Omental fat pad (tissue), 4 donors: Measurements from ENCODE around the gene EPS8. TPM values are rescaled to one million over a fixed set of nuclear protein-coding genes. Genes with fewer than 3 reads are reported as not detected.

Experiments used
- ATAC-seq: fragments of 150-250 bp; one replicate; pipeline ENCODE4 v1.9.1; 2016; ENCODE audit warnings: mild to moderate bottlenecking, moderate library complexity; ENCODE audit not compliant: low FRiP score
- DNase-seq: peaks from one replicate; pipeline ENCODE4 v3.0.0-alpha.2; 2019; ENCODE audit warnings: low spot score
- total RNA-seq, 4 donors: library from RNA; depleted of rRNA; stranded (reverse); fragments of >200 nt; gene quantifications; one replicate each; pipeline ENCODE4 v1.1.0, GENCODE V29; 2016
- TF ChIP-seq, protein P1 (sequence below), 3 donors: fragments of 450-650 bp; IDR thresholded peaks; one replicate each; pipeline ENCODE4 v1.5.1; 2016 to 2017; ENCODE audit warnings: antibody characterized with exemption in 3 of 3, mild to moderate bottlenecking in 3 of 3, moderate library complexity in 2 of 3

The EPS8 gene
- total RNA-seq, 4 donors from 2014 or later: 181 to 354 (median 226) TPM

DNA sequence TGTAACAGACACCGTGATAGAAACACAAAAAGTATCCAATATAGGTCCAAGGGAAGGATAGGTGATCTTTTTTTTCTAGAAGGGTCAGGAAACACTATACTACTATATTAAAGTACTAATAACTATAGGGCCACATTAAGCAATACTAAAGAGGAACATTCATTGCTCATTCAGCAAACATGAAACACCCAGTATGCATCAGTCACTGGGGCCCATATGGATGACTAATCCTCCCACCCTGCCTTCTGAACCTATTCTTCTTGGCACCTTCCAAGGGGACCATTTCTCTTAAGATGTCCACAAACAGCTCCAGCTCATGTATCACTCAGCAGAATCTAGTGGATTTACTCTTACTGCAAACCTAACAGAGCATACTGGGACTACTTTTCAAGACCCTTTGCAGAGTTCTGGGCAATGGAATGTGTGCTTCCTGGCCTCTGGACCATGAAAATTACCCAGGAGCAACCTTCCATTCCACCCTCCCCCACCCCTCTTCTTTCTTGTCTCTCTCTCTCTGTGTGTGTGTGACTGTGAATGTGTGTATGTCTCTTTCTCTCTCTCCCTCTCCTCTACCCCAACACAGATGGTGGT lies 187.9 kb downstream of the EPS8 start:
- TF ChIP-seq, protein P1, sequence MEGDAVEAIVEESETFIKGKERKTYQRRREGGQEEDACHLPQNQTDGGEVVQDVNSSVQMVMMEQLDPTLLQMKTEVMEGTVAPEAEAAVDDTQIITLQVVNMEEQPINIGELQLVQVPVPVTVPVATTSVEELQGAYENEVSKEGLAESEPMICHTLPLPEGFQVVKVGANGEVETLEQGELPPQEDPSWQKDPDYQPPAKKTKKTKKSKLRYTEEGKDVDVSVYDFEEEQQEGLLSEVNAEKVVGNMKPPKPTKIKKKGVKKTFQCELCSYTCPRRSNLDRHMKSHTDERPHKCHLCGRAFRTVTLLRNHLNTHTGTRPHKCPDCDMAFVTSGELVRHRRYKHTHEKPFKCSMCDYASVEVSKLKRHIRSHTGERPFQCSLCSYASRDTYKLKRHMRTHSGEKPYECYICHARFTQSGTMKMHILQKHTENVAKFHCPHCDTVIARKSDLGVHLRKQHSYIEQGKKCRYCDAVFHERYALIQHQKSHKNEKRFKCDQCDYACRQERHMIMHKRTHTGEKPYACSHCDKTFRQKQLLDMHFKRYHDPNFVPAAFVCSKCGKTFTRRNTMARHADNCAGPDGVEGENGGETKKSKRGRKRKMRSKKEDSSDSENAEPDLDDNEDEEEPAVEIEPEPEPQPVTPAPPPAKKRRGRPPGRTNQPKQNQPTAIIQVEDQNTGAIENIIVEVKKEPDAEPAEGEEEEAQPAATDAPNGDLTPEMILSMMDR (IDR thresholded peaks at IDR 0.05): no peak
- DNase-seq: no peak
- peak; percentile 53 for ATAC-seq

DNA sequence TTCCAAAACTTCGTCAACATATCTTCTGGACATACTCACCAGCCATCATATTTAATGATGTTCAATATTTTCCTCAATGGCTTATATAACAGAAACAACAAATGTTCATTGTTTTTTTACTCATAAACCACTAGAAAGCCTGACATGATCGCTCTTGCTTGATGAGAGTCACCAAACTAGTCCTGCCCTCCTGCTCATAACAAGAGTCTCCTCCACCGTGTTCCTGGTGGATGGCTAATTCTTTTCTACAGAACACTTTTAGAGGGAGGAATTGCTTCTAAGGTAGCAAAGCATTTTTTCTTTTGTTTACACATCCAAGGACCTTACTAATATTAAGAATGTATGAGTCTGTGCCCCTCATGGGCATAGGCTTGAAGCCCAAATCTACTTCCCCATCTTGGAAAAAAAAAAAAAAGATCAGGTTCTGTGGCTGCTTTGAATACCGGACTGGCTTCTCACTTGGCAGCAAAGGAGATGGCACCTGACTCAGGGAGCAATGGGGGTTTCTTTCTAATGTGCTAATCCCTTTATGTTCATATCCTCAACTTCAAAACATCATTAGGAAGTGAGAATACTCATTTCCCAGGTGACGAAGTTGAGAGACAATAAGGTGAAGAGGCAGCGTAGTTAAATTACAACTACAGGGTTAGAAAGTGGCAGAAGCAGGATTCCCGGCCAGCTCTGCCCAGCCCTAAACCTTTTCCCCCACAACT lies 188.8 kb downstream of the EPS8 start:
- DNase-seq (no peak), ATAC-seq (no peak)
- TF ChIP-seq, protein P1 (IDR thresholded peaks at IDR 0.05): no peak

DNA sequence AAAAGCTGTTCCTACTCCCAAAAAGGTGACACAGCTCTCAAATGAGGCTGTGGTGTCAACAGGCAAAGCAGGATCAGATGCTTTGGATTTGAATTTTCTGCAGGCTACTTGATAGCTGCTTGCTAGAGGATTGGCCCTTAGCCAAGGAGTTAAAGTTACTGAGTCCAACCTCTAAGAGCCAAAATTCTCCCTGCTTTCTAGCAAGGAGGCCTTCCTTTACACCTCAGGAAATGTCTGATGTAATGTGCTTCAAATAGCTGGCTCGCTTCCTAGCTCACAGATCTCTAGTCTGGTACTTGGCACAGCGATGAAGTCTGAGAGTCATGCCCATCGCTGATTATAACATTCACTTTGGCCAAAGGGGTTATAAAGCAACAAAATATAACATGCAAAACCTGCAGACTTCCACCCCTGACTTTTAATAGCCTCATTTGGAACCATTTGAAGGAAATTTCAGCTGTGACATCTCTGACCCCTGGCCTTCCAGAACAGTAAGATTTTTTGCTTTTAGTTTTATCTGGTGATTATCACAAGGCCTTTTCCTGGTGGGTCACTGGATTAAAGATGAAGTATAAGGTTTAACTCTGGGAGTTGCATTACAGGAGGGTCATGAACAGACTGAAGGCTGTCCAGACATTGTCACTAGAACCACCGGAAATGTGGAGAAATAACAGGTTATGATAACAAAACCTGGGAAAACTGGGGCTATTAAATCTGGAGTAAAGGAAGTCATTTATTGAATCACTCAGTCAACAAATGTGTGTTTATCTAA lies 189.7 kb downstream of the EPS8 start:
- ATAC-seq: peak; percentile 80
- DNase-seq: peak; percentile 27
- TF ChIP-seq, protein P1 (IDR thresholded peaks at IDR 0.05): no peak

DNA sequence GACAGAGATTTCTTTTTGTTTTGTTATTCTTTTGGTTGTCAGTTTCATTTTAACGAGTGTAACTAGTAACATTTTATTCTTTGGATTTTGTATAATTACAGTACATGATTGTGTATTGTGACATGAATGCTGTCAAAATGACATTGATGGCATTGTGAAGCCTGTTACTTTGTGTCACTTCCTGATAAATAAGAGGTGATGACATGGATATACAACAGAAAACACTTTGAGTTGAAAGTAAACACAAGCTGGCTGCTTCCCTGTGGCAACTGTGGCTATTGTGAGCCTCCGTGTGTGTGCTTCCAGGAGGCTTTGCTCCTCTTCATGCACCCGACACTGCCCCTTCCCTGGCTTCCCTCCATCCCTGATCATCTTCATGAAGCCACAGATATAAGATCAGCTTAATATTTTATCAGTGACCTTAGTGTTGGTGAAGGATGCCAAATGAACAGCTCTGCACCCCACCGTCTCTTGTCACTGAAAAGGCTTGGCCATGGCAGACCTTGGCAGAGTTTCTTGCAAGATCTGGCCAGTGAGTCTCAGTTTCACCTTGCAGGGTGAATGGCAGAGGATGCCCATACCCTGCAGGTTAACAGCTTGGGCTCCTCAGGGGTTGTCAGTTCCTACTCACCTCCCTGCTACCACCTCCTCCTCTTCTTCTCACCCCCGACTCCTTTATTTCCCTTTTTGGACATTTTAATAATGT lies 191.9 kb downstream of the EPS8 start:
- DNase-seq: no peak
- no peak for ATAC-seq
- TF ChIP-seq, protein P1 (IDR thresholded peaks at IDR 0.05): no peak

DNA sequence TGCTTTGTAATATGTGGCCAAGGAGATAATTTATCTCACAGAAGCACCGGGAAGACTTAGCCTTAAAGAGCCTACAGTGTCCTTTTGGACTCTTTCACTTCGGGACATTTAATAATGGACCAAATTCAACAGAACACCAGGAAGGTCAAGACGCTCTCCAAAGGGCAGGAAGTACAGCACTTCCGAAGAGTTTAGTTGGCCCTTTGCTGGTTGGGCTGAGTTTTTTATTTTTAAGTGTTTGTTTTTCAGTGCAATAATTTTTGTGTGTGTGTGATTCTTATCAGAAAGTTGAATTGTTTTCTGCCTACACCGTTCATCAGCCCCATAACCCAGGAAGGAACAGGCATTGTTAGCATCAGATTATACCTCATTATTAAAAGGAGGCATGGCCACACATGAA lies 193.0 kb downstream of the EPS8 start:
- ATAC-seq (no peak), DNase-seq (no peak)
- TF ChIP-seq, protein P1 (IDR thresholded peaks at IDR 0.05): no peak

DNA sequence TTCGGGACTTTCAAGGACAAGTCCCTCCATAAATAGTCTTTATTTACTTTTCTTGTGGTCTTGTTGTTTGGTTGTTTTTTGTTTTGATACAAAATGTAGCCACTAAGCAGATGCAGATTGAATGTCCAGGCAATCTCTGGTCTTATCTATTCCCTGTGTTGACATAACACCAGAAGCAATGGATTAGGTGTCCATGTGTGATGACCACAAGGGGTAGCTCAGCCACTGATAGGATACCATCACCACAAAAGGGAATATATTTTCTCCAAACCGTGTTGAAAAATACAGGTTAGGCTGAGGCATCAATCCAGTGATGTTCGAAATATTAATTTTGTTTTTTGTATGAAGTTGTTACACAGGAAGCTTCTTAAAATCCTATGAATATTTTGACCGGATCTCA lies 196.3 kb downstream of the EPS8 start:
- DNase-seq (no peak), ATAC-seq (no peak)
- TF ChIP-seq, protein P1 (IDR thresholded peaks at IDR 0.05): no peak
